HL-60/S4 (cell line): ENCODE data around the gene FBXO15.

Experiments used
- in situ Hi-C: fragments of 300-500 bp; cut with MboI; formaldehyde crosslinking; loops from 2 replicates; pipeline ENCODE4 v1.14.3; 2022; ENCODE audit warnings: low sequenced_read_pairs

FBXO15 gene

GRCh38 chr18:74154716-74155115 is 7.1 kb upstream of the FBXO15 start:
- in situ Hi-C loops, result no loop called here

- in situ Hi-C loops, result no loop called here
Observed at GRCh38 chr18:74153793-74154192, 6.2 kb upstream of the FBXO15 start.

GRCh38 chr18:74153377-74153776 is 5.7 kb upstream of the FBXO15 start:
- in situ Hi-C loops, result no loop called here

GRCh38 chr18:74152857-74153256 is 5.2 kb upstream of the FBXO15 start:
- in situ Hi-C loops, result no loop called here

GRCh38 chr18:74152270-74152669 is 4.6 kb upstream of the FBXO15 start:
- in situ Hi-C loops, result no loop called here

GRCh38 chr18:74149878-74150277 is 2.2 kb upstream of the FBXO15 start:
- in situ Hi-C loops, result no loop called here

GRCh38 chr18:74148543-74149070 is 973 bp upstream of the FBXO15 start:
- in situ Hi-C loops, result no loop called here

- in situ Hi-C loops, result no loop called here
Observed at GRCh38 chr18:74147491-74147778, 199 bp downstream of the FBXO15 start.

- in situ Hi-C loops, result no loop called here
Observed at GRCh38 chr18:74146756-74147155, 878 bp downstream of the FBXO15 start.

- in situ Hi-C loops, result no loop called here
Observed at GRCh38 chr18:74142252-74142651, 5.4 kb downstream of the FBXO15 start.

- in situ Hi-C loops, result no loop called here
Observed at GRCh38 chr18:74141667-74142066, 6.0 kb downstream of the FBXO15 start.

GRCh38 chr18:74140582-74140981 is 7.1 kb downstream of the FBXO15 start:
- in situ Hi-C loops, result no loop called here

GRCh38 chr18:74139888-74140287 is 7.7 kb downstream of the FBXO15 start:
- in situ Hi-C loops, result no loop called here

- in situ Hi-C loops, result no loop called here
Observed at GRCh38 chr18:74139411-74139810, 8.2 kb downstream of the FBXO15 start.

- in situ Hi-C loops, result no loop called here
Observed at GRCh38 chr18:74137920-74138538, 9.6 kb downstream of the FBXO15 start.

- in situ Hi-C loops, result no loop called here
Observed at GRCh38 chr18:74132201-74132600, 15.4 kb downstream of the FBXO15 start.

- in situ Hi-C loops, result no loop called here
Observed at GRCh38 chr18:74131124-74131523, 16.5 kb downstream of the FBXO15 start.

- in situ Hi-C loops, result no loop called here
Observed at GRCh38 chr18:74128159-74128558, 19.5 kb downstream of the FBXO15 start.

GRCh38 chr18:74126684-74127655 is 20.7 kb downstream of the FBXO15 start:
- in situ Hi-C loops, result no loop called here

- in situ Hi-C loops, result no loop called here
Observed at GRCh38 chr18:74124642-74125041, 23.0 kb downstream of the FBXO15 start.

GRCh38 chr18:74123200-74123599 is 24.4 kb downstream of the FBXO15 start:
- in situ Hi-C loops, result no loop called here
